PC-3 (cell line): Measurements from ENCODE around the gene SORL1.

Experiments
- CTCF ChIP-seq: fragments of 300-600 bp; sonication (generic); conservative IDR thresholded peaks from 2 replicates; pipeline ENCODE4 v1.5.1; 2017; ENCODE audit warnings: antibody characterized with exemption, low read depth, mild to moderate bottlenecking, low read length
- EZH2 ChIP-seq: fragments of 300-600 bp; sonication (generic); IDR thresholded peaks from one replicate; pipeline ENCODE4 v1.6.1; 2017; ENCODE audit warnings: antibody characterized with exemption, mild to moderate bottlenecking, low read length; ENCODE audit not compliant: unreplicated experiment

DNA sequence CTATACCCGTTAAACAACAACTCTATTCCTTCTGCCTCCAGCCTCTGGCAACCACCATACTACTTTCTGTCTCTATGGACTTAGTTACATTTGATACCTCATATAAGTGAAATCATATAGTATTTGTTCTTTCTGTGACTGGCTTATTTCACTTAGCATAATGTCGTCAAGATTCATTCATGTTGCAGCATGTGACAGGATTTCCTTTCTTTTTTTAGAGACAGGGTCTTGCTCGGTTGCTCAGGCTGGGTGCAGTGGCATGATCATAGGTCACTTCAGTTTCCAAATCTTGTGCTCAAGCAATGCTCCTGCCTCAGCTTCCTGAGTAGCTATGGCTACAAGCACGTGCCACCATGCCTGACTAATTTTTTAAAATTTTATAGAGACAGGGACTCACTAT is 29.4 kb upstream of the SORL1 start:
- TF ChIP-seq EZH2 (no peak), CTCF (no peak)
